HPDE6-E6E7 (cell line): ENCODE measurements around the gene CLEC17A.

Experiments
- DNase-seq: peaks from one replicate; pipeline ENCODE4 v3.0.0; 2011; ENCODE audit warnings: missing footprints; ENCODE audit errors: extremely low spot score

Gene CLEC17A

DNA sequence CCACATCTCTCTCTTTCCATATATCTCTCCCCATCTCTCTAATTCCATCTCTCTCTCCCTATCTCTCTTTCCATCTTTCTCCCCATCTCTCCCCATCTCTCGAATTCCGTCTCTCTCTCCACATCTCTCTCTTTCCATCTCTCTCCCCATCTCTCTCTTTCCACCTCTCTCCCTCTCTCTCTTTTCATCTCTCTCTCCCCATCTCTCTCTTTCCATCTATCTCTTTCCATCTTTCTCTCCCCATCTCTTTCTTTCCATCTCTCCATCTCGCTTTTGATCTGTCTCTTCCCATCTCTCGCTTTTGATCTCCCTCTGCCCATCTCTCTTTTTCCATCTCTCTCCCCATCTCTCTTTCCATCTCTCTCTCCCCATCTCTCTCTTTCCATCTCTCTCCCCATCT lies 66.1 kb downstream of the CLEC17A start:
- no peak for DNase-seq

- DNase-seq, result no peak
Measured at GRCh38 chr19:14650161-14650560, 67.3 kb downstream of the CLEC17A start.

DNA sequence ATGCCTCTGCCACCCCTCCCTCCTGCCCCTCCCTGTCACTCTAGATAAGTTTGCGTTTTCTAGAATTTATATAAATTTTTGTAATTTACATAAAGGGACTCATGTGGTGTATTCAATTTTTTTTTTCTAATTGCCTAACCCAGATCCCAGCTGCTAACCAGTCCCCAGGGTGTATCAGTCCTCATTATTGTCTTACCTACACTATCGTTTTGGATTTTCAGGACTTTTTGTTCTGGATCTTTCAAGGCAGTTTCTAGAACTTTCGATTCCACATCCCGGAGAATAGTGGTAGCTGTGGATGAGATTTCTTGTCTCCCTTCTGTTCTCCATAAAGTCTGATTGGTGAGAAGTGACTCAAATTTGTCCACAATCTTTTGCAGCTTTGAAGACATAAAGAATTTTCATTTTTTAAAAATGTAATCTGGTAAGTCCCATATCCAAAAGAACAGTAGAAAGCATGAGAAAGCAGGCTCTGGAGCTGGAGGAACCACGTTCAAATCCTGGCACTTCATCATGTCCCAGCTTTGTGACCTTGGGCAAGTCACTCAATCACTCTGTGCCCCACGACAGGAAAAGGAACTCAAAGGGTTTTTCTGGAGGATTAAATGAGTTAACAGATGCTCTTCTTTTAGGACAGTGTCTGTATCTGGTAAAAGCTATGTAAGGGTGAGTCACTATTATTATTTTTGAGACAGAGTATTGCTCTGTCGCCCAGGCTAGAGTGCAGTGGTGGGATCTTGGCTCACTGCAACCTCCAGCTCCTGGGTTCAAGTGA lies 72.1 kb downstream of the CLEC17A start:
- DNase-seq, result no peak

DNA sequence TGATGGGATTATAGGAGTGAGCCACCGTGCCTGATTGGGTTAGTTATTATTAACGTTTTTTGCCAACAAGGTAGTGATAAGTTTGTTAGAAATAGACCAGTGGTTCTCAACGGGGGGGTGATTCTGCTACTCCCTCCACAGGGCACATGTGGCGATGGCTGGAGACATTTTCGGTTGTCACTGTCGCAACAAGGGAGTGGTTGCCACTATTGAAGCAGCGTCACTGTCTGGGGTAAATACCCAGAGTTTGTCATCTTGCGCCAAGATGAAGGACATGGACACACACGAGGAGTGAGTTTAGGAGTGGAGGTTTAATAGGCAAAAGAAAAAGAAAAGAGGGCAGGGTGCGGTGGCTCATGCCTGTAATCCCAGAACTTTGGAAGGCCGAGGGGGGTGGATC lies 72.8 kb downstream of the CLEC17A start:
- no peak for DNase-seq

GRCh38 chr19:14659874-14660489 lies 77.1 kb downstream of the CLEC17A start:
- DNase-seq, result no peak

GRCh38 chr19:14661372-14661924 lies 78.6 kb downstream of the CLEC17A start:
- no peak for DNase-seq
